Activated naive CD4-positive, alpha-beta T cell treated with anti-CD3 and anti-CD28 coated beads, Interleukin-2, amount 10 ng/mL, durations not matched to agents 7 days and 5 days (primary cell): ENCODE results near the gene RABL6.
"Not testable (repeated sequence)": the region's sequence is repeated elsewhere in the genome, so short reads cannot be mapped to it uniquely, and the experiment has no call there.

Experiments
- CTCF ChIA-PET: fragments of 350-600 bp; sonication (Branson Sonifier 250); formaldehyde crosslinking; loops from one replicate; lab custom pipeline; 2021; ENCODE audit warnings: antibody characterized with exemption; lab: Charles Lee
- DNase-seq: peaks from one replicate; pipeline ENCODE4 v3.0.0-alpha.2; 2020
- H3K27ac Mint-ChIP-seq: one replicate; pipeline ENCODE4 v1.8.0; 2021; ENCODE audit warnings: mild to moderate bottlenecking, moderate library complexity, mixed read lengths
- H3K27me3 Mint-ChIP-seq: one replicate; pipeline ENCODE4 v1.8.0; 2021; ENCODE audit warnings: mild to moderate bottlenecking, mixed read lengths
- H3K36me3 Mint-ChIP-seq: one replicate; pipeline ENCODE4 v1.8.0; 2021; ENCODE audit warnings: mixed read lengths
- H3K4me1 Mint-ChIP-seq: one replicate; pipeline ENCODE4 v1.8.0; 2021; ENCODE audit warnings: mixed read lengths
- H3K4me3 Mint-ChIP-seq: one replicate; pipeline ENCODE4 v1.8.0; 2021; ENCODE audit warnings: mild to moderate bottlenecking, moderate library complexity, mixed read lengths
- H3K9me3 Mint-ChIP-seq: one replicate; pipeline ENCODE4 v1.8.0; 2021; ENCODE audit warnings: mixed read lengths

The RABL6 gene

GRCh38 chr9:136785565-136786355 is 22.0 kb upstream of the RABL6 start:
- H3K4me3 Mint-ChIP-seq, DNase-seq, H3K36me3 Mint-ChIP-seq, H3K9me3 Mint-ChIP-seq, H3K27ac Mint-ChIP-seq: not testable (repeated sequence)
- CTCF ChIA-PET: interaction anchor here (1.0 to 4.1 kb wide), 4 partner anchors 8 to 249 kb away, joined by 3 to 28 read pairs (median 14); no protein-coding TSS in a partner anchor
- Mint-ChIP-seq H3K27me3 (peaks cover 16% of the 10 kb centered on the region), H3K4me1 (peaks cover 25% of the 10 kb centered on the region)

- no peaks in the 10 kb centered on the region for H3K36me3 Mint-ChIP-seq
- H3K27ac Mint-ChIP-seq: no peak overlapping the region
- CTCF ChIA-PET: interaction anchor here (0.9 to 4.1 kb wide), 8 partner anchors 9 to 281 kb away, joined by 3 to 28 read pairs (median 4); no protein-coding TSS in a partner anchor
- H3K4me3 Mint-ChIP-seq: no peak overlapping the region
- H3K4me1 Mint-ChIP-seq: peaks cover 29% of the 10 kb centered on the region
- no peaks in the 10 kb centered on the region for H3K9me3 Mint-ChIP-seq
- peaks cover 10% of the 10 kb centered on the region for H3K27me3 Mint-ChIP-seq
- DNase-seq: no peak
Measured at GRCh38 chr9:136786451-136786850, 21.3 kb upstream of the RABL6 start.

- CTCF ChIA-PET: interaction anchor here (0.9 to 4.1 kb wide), 8 partner anchors 9 to 280 kb away, joined by 3 to 28 read pairs (median 4); no protein-coding TSS in a partner anchor
- peaks cover 32% of the 10 kb centered on the region for H3K4me1 Mint-ChIP-seq
- not testable (repeated sequence) for DNase-seq, H3K36me3 Mint-ChIP-seq, H3K27ac Mint-ChIP-seq, H3K27me3 Mint-ChIP-seq, H3K4me3 Mint-ChIP-seq, H3K9me3 Mint-ChIP-seq
Measured at GRCh38 chr9:136786983-136787382, 20.8 kb upstream of the RABL6 start.

- CTCF ChIA-PET: interaction anchor here (0.9 to 4.1 kb wide), 10 partner anchors 10 to 279 kb away, joined by 3 to 28 read pairs (median 4); partner anchors contain the start of gene LCN15
- no peak overlapping the region for H3K4me3 Mint-ChIP-seq
- H3K36me3 Mint-ChIP-seq: no peaks in the 10 kb centered on the region
- no peaks in the 10 kb centered on the region for H3K9me3 Mint-ChIP-seq
- DNase-seq: peak; percentile 79
- H3K4me1 Mint-ChIP-seq: peaks cover 38% of the 10 kb centered on the region
- no peak overlapping the region for H3K27ac Mint-ChIP-seq
- H3K27me3 Mint-ChIP-seq: peaks cover 9% of the 10 kb centered on the region
Measured at GRCh38 chr9:136787690-136788400, 19.9 kb upstream of the RABL6 start.

GRCh38 chr9:136788644-136789522 is 18.9 kb upstream of the RABL6 start:
- H3K9me3 Mint-ChIP-seq, H3K4me3 Mint-ChIP-seq, H3K36me3 Mint-ChIP-seq, H3K27ac Mint-ChIP-seq, H3K27me3 Mint-ChIP-seq, DNase-seq: not testable (repeated sequence)
- CTCF ChIA-PET: interaction anchor here (1.2 to 4.1 kb wide), 8 partner anchors 11 to 278 kb away, joined by 3 to 28 read pairs (median 8); partner anchors contain the start of gene LCN15
- peaks cover 41% of the 10 kb centered on the region for H3K4me1 Mint-ChIP-seq

GRCh38 chr9:136789523-136789937 is 18.2 kb upstream of the RABL6 start:
- CTCF ChIA-PET: interaction anchor here (2.1 kb wide), 1 partner anchor 246 kb away, joined by 9 read pairs; no protein-coding TSS in a partner anchor
- Mint-ChIP-seq H3K27me3 (peaks cover 9% of the 10 kb centered on the region), H3K4me3 (no peak overlapping the region), H3K27ac (no peak overlapping the region), H3K36me3 (no peaks in the 10 kb centered on the region), H3K4me1 (peaks cover 41% of the 10 kb centered on the region), H3K9me3 (no peaks in the 10 kb centered on the region)
- no peak for DNase-seq

GRCh38 chr9:136790640-136791515 is 16.9 kb upstream of the RABL6 start, which contains the start of gene TMEM141:
TMEM141 (plus strand) TSS chr9:136791344; CDS start chr9:136791371, 27 bp downstream.
- Mint-ChIP-seq H3K4me3 (peak within 1 kb of the TSS; percentile 82), H3K27ac (peak within 1 kb of the TSS; percentile 95), H3K4me1 (peaks cover 41% of the 10 kb centered on the region), H3K27me3 (peaks cover 20% of the 10 kb centered on the region), H3K36me3 (no peaks in the 10 kb centered on the region), H3K9me3 (no peaks in the 10 kb centered on the region)
- CTCF ChIA-PET: interaction anchor here (1.2 to 2.1 kb wide), 2 partner anchors 245 to 256 kb away, joined by 3 to 9 read pairs; no protein-coding TSS in a partner anchor
- peak; percentile 100 for DNase-seq

- CTCF ChIA-PET: interaction anchor here (0.8 to 3.3 kb wide), 10 partner anchors 9 to 244 kb away, joined by 3 to 29 read pairs (median 4); partner anchors contain the start of gene RABL6
- Mint-ChIP-seq H3K36me3 (no peaks in the 10 kb centered on the region), H3K4me3 (peak overlapping the region; percentile 82), H3K9me3 (no peaks in the 10 kb centered on the region), H3K27ac (peak overlapping the region; percentile 95), H3K27me3 (peaks cover 28% of the 10 kb centered on the region), H3K4me1 (peaks cover 41% of the 10 kb centered on the region)
- peak; percentile 79 for DNase-seq
Measured at GRCh38 chr9:136791516-136792276, 16.1 kb upstream of the RABL6 start.

GRCh38 chr9:136792321-136793085 is 15.2 kb upstream of the RABL6 start:
- Mint-ChIP-seq H3K36me3 (no peaks in the 10 kb centered on the region), H3K27ac (peak overlapping the region; percentile 95), H3K4me1 (peaks cover 41% of the 10 kb centered on the region), H3K9me3 (no peaks in the 10 kb centered on the region), H3K4me3 (peak overlapping the region; percentile 82), H3K27me3 (peaks cover 36% of the 10 kb centered on the region)
- CTCF ChIA-PET: interaction anchor here (0.8 to 3.3 kb wide), 11 partner anchors 9 to 243 kb away, joined by 3 to 29 read pairs (median 3); partner anchors contain the start of genes PAXX and RABL6
- no peak for DNase-seq

GRCh38 chr9:136793086-136793946 is 14.4 kb upstream of the RABL6 start:
- Mint-ChIP-seq H3K4me1 (peaks cover 33% of the 10 kb centered on the region), H3K9me3 (no peaks in the 10 kb centered on the region), H3K27ac (no peak overlapping the region), H3K36me3 (no peaks in the 10 kb centered on the region), H3K27me3 (peaks cover 43% of the 10 kb centered on the region), H3K4me3 (no peak overlapping the region)
- no peak for DNase-seq
- CTCF ChIA-PET: interaction anchor here (0.9 to 3.3 kb wide), 9 partner anchors 12 to 242 kb away, joined by 3 to 29 read pairs (median 5); partner anchors contain the start of genes PAXX and RABL6
